GM13977 (cell line): ENCODE data around the gene TRAF3IP1.

Experiments used
- DNase-seq: peaks from one replicate; pipeline ENCODE4 v3.0.0; 2012; ENCODE audit warnings: low spot score
- in situ Hi-C: fragments of 300-500 bp; cut with MboI; formaldehyde crosslinking; loops from one replicate; pipeline ENCODE4 v1.12.0; 2022; ENCODE audit warnings: low sequenced_read_pairs, low pct_unique_long_range_greater_than_20kb, mixed read lengths, inconsistent platforms; ENCODE audit not compliant: unreplicated experiment
- TF ChIP-seq, protein P1 (sequence below): IDR thresholded peaks from 2 replicates; pipeline ENCODE4 v1.5.1; 2012; ENCODE audit warnings: mild to moderate bottlenecking, control low read depth; ENCODE audit not compliant: insufficient read depth; ENCODE audit errors: extremely low read depth, missing control alignments

TRAF3IP1 gene

DNA sequence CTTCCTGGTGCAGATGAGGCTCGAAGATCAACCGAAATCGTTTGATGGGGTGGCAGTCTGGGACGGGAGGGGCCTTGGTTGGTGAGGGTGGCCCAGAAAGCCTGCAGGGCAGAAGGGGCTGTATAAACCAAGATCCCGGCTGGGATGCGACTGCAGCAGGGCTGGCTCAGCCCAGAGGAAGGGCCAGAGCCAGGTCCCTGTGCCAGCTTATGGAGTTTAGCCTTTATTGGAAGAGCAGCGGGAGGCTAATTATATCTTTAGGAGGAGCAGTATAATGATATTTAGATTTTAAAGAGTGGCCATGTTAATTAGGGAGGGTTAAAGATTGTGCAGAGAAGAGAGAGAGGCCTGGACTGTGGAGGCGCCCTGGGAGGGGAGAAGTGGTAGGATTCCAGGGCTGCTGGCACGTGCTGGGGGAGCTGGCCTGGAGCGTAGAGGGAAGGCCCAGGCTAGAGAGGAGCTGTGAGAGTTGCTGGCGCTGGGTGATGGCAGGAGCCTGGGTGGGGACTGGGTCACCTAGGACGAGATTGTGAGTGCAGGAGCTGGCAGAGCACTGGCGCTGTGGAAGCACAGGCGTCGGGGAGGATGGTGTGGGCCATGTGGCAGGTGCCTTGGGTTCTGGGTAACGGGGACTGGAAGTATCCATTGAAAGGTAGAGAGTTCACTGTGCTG, 25.1 kb downstream of the TRAF3IP1 start:
- TF ChIP-seq, protein P1, sequence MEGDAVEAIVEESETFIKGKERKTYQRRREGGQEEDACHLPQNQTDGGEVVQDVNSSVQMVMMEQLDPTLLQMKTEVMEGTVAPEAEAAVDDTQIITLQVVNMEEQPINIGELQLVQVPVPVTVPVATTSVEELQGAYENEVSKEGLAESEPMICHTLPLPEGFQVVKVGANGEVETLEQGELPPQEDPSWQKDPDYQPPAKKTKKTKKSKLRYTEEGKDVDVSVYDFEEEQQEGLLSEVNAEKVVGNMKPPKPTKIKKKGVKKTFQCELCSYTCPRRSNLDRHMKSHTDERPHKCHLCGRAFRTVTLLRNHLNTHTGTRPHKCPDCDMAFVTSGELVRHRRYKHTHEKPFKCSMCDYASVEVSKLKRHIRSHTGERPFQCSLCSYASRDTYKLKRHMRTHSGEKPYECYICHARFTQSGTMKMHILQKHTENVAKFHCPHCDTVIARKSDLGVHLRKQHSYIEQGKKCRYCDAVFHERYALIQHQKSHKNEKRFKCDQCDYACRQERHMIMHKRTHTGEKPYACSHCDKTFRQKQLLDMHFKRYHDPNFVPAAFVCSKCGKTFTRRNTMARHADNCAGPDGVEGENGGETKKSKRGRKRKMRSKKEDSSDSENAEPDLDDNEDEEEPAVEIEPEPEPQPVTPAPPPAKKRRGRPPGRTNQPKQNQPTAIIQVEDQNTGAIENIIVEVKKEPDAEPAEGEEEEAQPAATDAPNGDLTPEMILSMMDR = no peak
- no peak for DNase-seq
- in situ Hi-C loops = no loop called here

DNA sequence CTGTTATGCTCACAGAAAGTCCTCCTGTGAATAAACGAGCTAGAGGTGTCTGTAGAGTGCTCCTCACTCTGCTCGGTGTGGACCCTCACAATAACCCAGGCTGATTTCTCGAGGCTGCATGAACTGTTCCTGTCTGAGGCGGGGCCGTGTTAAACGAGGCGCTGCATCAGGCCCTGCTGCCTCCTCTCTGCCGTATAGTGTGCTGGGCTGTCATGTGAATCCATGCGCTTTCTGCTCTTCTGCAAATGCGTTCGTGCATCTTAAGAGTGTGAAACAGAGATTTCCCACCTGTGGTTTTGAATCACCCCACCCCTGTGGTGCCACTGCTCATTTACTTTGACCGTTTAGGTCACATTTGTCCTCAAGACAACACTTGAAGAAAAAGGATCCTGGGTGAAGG, 26.2 kb downstream of the TRAF3IP1 start:
- TF ChIP-seq, protein P1 = no peak
- in situ Hi-C loops = no loop called here
- DNase-seq = no peak

DNA sequence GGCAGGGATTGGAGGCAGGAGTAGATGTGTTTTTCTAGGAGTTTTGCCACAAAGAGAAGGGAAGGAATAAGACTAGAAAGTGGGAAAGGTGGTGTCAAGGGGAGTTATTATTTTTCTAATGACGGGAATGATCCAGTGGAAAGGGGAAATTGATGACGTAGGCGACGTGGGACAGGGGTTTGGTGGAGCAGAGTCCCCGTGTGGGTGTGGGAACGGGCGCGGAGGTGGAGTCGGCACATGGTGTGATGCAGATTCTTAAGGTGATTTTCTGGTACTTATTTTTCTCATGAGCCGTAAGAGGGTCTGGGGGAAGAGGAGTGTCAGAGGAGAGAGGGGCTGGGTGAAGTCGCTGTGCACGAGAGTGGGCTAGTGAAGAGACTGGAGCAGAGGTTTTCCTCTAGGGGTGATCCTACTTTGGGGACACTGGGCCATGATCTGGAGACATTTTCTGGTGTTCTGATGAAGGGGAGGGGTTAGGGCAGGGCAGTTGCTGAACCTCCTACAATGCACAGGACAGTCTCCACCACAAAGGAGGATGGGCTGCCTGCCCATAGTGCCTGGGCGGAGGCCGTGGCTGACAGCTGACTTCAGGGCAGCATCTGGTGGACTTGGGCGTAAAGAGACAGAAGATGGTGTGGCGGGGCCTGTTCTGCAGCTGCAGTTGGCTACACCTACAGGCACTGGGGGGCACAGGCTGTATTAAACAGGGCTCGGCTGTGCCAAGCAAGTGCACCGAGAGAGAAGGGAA, 30.0 kb downstream of the TRAF3IP1 start:
- DNase-seq = no peak
- TF ChIP-seq, protein P1 = no peak
- in situ Hi-C loops = loop anchor here (25.0 kb wide), 1 partner anchor 437 kb away; no protein-coding TSS in a partner anchor

DNA sequence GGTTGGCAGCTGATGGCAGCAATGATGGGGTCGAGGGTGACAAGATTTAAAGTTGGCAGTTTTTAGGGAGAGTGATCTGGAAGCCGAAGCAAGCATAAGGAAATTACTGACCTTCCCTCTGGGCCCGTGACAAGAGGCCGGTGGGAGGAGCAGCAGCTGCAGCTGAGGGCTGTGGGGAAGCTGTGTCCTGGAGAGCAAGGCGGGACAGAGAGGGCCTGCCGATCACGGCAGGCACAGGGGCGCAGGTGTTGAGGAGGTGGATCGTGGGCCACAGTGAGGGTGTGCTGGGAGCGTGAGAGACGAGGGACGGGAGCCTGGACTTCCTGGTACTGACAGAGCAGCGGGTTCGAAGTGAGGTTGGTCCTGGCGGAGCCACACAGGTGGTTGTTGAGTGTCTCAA, 31.0 kb downstream of the TRAF3IP1 start:
- TF ChIP-seq, protein P1 = no peak
- in situ Hi-C loops = loop anchor here (25.0 kb wide), 1 partner anchor 436 kb away; no protein-coding TSS in a partner anchor
- DNase-seq = no peak

DNA sequence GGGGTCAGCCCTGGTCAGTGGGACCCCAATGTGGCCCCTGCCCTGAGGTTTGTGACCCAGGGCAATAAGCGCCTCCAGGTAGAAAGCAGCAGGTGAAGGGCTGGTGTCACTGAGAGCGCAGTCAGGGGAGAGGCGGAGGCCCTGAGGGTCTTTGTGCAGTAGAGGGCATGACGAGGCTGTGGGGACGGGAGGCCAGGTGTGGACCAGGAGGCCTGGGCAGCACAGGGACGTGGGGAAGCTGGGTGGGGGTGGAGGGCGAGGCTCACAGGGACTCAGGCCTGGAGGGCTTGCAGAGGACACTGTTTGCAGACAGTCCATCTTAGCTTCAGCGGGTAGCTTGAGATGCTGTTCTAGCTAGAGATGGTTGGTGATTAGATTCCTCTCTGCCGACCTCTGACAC, 32.0 kb downstream of the TRAF3IP1 start:
- TF ChIP-seq, protein P1 = no peak
- in situ Hi-C loops = loop anchor here (25.0 kb wide), 1 partner anchor 435 kb away; no protein-coding TSS in a partner anchor
- DNase-seq = no peak

DNA sequence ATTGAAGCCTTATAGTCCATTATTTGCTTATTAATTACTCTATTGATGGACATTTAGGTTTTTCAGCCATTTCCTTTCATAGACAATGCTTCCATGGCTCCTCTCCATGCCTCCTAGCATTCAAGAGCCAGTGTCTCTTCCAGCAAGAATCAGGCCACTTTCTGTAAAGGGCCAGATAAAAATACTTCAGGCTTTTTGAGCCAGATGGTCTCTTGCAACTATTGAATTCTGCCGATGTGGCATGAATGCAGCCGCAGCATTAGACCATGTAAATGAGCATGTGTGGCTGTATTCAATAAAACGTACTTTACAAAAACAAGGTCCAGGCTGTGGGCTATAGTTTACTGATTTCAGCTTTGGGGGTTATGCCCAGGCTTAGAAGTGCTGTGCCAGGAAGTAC, 38.5 kb downstream of the TRAF3IP1 start:
- no peak for DNase-seq
- in situ Hi-C loops = loop anchor here (25.0 kb wide), 1 partner anchor 429 kb away; no protein-coding TSS in a partner anchor
- TF ChIP-seq, protein P1 = no peak
